Skeletal muscle cell (primary cell): ENCODE results near the gene LCE3B.
"Not testable (repeated sequence)": the region's sequence is repeated elsewhere in the genome, so short reads cannot be mapped to it uniquely, and the experiment has no call there.

Experiments used
- DNase-seq: peaks from one replicate; pipeline ENCODE4 v3.0.0-alpha.2; 2010; ENCODE audit warnings: low read depth
- H3K4me3 ChIP-seq: 2 replicates; pipeline ENCODE4 v1.5.1; 2011; ENCODE audit warnings: low read depth, mild to moderate bottlenecking, control low read depth, low read length, moderate library complexity

The LCE3B gene

GRCh38 chr1:152613511-152613910, at the start of gene LCE3B:
TSS of gene LCE3B (plus strand) at chr1:152613811. CDS start at chr1:152613811, 0 bp downstream.
- DNase-seq, result no peak

GRCh38 chr1:152565115-152565514, 48.5 kb upstream of the LCE3B start:
- H3K4me3 ChIP-seq, result no peak overlapping the region
- no peak for DNase-seq

More at GRCh38 chr1:152613511-152613910, at the start of gene LCE3B:
- H3K4me3 ChIP-seq, result no peak within 1 kb of the TSS

GRCh38 chr1:152565535-152566215, 47.9 kb upstream of the LCE3B start:
- no peak overlapping the region for H3K4me3 ChIP-seq

GRCh38 chr1:152566681-152567080, 46.9 kb upstream of the LCE3B start, which contains the start of gene LCE3E:
TSS of gene LCE3E (minus strand) at chr1:152566780. CDS start at chr1:152566208, 572 bp downstream.
- no peak within 1 kb of the TSS for H3K4me3 ChIP-seq
- no peak for DNase-seq

More at GRCh38 chr1:152565535-152566215, 47.9 kb upstream of the LCE3B start:
- no peak for DNase-seq

GRCh38 chr1:152577168-152577567, 36.4 kb upstream of the LCE3B start:
- DNase-seq, result no peak
- H3K4me3 ChIP-seq, result no peak overlapping the region

- not testable (repeated sequence) for DNase-seq, H3K4me3 ChIP-seq
Observed at GRCh38 chr1:152579526-152579925, 34.1 kb upstream of the LCE3B start.

- no peak for DNase-seq
- no peak within 1 kb of the TSS for H3K4me3 ChIP-seq
Observed at GRCh38 chr1:152580433-152580832, 33.2 kb upstream of the LCE3B start, which contains the start of gene LCE3D. TSS of gene LCE3D (minus strand) at chr1:152580516. CDS start at chr1:152579936, 580 bp downstream.

- no peak overlapping the region for H3K4me3 ChIP-seq
- no peak for DNase-seq
Observed at GRCh38 chr1:152582647-152583046, 31.0 kb upstream of the LCE3B start.

GRCh38 chr1:152585586-152585985, 28.0 kb upstream of the LCE3B start:
- DNase-seq, result no peak
- no peak overlapping the region for H3K4me3 ChIP-seq

- no peak for DNase-seq
- no peak overlapping the region for H3K4me3 ChIP-seq
Observed at GRCh38 chr1:152596986-152597385, 16.6 kb upstream of the LCE3B start.

GRCh38 chr1:152599934-152600333, 13.7 kb upstream of the LCE3B start, which contains the start of gene LCE3C:
TSS of gene LCE3C (plus strand) at chr1:152600234. CDS start at chr1:152600732, 498 bp downstream.
- H3K4me3 ChIP-seq, result no peak within 1 kb of the TSS
- DNase-seq, result no peak

GRCh38 chr1:152621993-152622392, 8.4 kb downstream of the LCE3B start:
- DNase-seq, result no peak
- H3K4me3 ChIP-seq, result no peak overlapping the region

GRCh38 chr1:152622803-152623202, 9.2 kb downstream of the LCE3B start, which contains the start of gene LCE3A:
TSS of gene LCE3A (minus strand) at chr1:152623103. CDS start at chr1:152623103, 0 bp downstream.
- no peak within 1 kb of the TSS for H3K4me3 ChIP-seq

GRCh38 chr1:152623203-152623844, 9.7 kb downstream of the LCE3B start:
- no peak overlapping the region for H3K4me3 ChIP-seq
- DNase-seq, result no peak

More at GRCh38 chr1:152622803-152623202, 9.2 kb downstream of the LCE3B start, which contains the start of gene LCE3A:
- DNase-seq, result peak; percentile 25

GRCh38 chr1:152626744-152627143, 13.1 kb downstream of the LCE3B start:
- DNase-seq, result no peak
- no peak overlapping the region for H3K4me3 ChIP-seq

GRCh38 chr1:152630596-152630995, 17.0 kb downstream of the LCE3B start:
- no peak overlapping the region for H3K4me3 ChIP-seq
- DNase-seq, result no peak

- H3K4me3 ChIP-seq, result no peak overlapping the region
- peak; percentile 4 for DNase-seq
Observed at GRCh38 chr1:152640351-152640750, 26.7 kb downstream of the LCE3B start.

- no peak for DNase-seq
- no peak overlapping the region for H3K4me3 ChIP-seq
Observed at GRCh38 chr1:152643945-152644344, 30.3 kb downstream of the LCE3B start.

GRCh38 chr1:152645146-152645545, 31.5 kb downstream of the LCE3B start:
- H3K4me3 ChIP-seq, result no peak overlapping the region
- no peak for DNase-seq

- DNase-seq, result no peak
- no peak overlapping the region for H3K4me3 ChIP-seq
Observed at GRCh38 chr1:152646656-152647055, 33.0 kb downstream of the LCE3B start.
